Rectal smooth muscle tissue (tissue), 1 donor: Measurements from ENCODE around the gene ATRAID.

Source experiments
- H3K27ac ChIP-seq: one replicate; pipeline ENCODE4 v1.7.0; 2013; ENCODE audit warnings: low read depth, low read length, inconsistent platforms
- H3K27me3 ChIP-seq: one replicate; pipeline ENCODE4 v1.7.0; 2013; ENCODE audit warnings: low read length; ENCODE audit not compliant: control insufficient read depth, insufficient read depth
- H3K36me3 ChIP-seq: one replicate; pipeline ENCODE4 v1.7.0; 2013; ENCODE audit warnings: low read length; ENCODE audit not compliant: control insufficient read depth, insufficient read depth
- H3K4me1 ChIP-seq: one replicate; pipeline ENCODE4 v1.7.0; 2013; ENCODE audit warnings: low read length; ENCODE audit not compliant: control insufficient read depth, insufficient read depth
- H3K4me3 ChIP-seq: one replicate; pipeline ENCODE4 v1.7.0; 2013; ENCODE audit warnings: low read length
- H3K9ac ChIP-seq: one replicate; pipeline ENCODE4 v1.7.0; 2013; ENCODE audit warnings: low read length

ATRAID gene

DNA sequence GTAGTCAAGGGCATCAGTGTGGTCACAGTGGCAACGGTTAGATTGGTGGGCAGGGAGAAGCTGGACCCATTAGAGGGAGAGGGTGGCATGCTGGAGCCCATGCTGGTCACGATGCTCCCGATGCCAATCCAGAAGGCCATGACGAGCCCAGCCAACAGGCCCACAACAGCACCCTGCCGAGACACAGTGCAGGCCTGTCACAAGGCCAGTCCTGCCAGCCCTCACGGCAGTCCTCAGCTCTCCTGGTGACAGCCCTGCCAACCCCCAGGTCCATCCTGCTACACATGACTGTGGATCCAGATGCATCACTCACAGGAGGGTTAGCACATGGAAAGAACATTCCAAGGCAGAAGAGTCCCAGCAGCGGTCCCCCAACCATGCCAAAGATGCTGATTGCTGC is 10.2 kb upstream of the ATRAID start:
- Histone ChIP-seq H3K4me1 (no peaks in the 10 kb centered on the region), H3K4me3 (no peak overlapping the region), H3K9ac (no peak overlapping the region), H3K27me3 (no peaks in the 10 kb centered on the region), H3K27ac (no peak overlapping the region), H3K36me3 (peaks cover 24% of the 10 kb centered on the region)

GRCh38 chr2:27202854-27203253 is 9.0 kb upstream of the ATRAID start:
- Histone ChIP-seq H3K9ac (no peak overlapping the region), H3K27me3 (no peaks in the 10 kb centered on the region), H3K4me1 (no peaks in the 10 kb centered on the region), H3K27ac (no peak overlapping the region), H3K4me3 (no peak overlapping the region), H3K36me3 (peaks cover 34% of the 10 kb centered on the region)

GRCh38 chr2:27203741-27204140 is 8.1 kb upstream of the ATRAID start:
- no peaks in the 10 kb centered on the region for H3K4me1 ChIP-seq
- H3K4me3 ChIP-seq = no peak overlapping the region
- peaks cover 38% of the 10 kb centered on the region for H3K36me3 ChIP-seq
- H3K27ac ChIP-seq = no peak overlapping the region
- H3K27me3 ChIP-seq = no peaks in the 10 kb centered on the region
- no peak overlapping the region for H3K9ac ChIP-seq

DNA sequence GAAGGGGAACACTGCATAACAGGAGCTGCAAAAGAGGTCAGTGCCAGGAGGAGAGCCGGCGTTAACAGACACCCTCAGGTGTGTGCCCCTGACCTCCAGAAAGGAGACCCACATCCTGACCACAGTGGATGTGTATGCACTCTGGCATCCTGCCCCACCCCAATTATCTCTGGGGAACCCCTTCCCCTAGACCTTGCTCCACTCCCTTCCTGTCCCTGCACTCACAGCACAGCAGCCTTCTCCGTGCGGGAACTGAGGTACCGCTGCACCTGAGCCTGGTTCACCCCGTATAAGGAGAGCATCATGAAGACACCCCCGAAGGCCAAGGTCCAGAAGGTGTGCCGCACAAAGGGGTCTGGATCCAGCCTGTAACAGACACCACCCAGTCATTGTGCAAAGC is 7.3 kb upstream of the ATRAID start:
- Histone ChIP-seq H3K4me3 (no peak overlapping the region), H3K27ac (no peak overlapping the region), H3K9ac (no peak overlapping the region), H3K36me3 (peaks cover 38% of the 10 kb centered on the region), H3K27me3 (no peaks in the 10 kb centered on the region), H3K4me1 (no peaks in the 10 kb centered on the region)

GRCh38 chr2:27205206-27205605 is 6.6 kb upstream of the ATRAID start:
- Histone ChIP-seq H3K4me3 (no peak overlapping the region), H3K9ac (no peak overlapping the region), H3K36me3 (peaks cover 38% of the 10 kb centered on the region), H3K4me1 (no peaks in the 10 kb centered on the region), H3K27me3 (no peaks in the 10 kb centered on the region), H3K27ac (no peak overlapping the region)

GRCh38 chr2:27206346-27206745 is 5.5 kb upstream of the ATRAID start:
- H3K4me3 ChIP-seq = no peak overlapping the region
- H3K27me3 ChIP-seq = no peaks in the 10 kb centered on the region
- peaks cover 36% of the 10 kb centered on the region for H3K36me3 ChIP-seq

GRCh38 chr2:27208486-27209050 is 3.3 kb upstream of the ATRAID start:
- peaks cover 11% of the 10 kb centered on the region for H3K4me1 ChIP-seq
- H3K9ac ChIP-seq = no peak overlapping the region
- H3K27me3 ChIP-seq = no peaks in the 10 kb centered on the region
- H3K4me3 ChIP-seq = no peak overlapping the region
- H3K27ac ChIP-seq = no peak overlapping the region
- peaks cover 23% of the 10 kb centered on the region for H3K36me3 ChIP-seq

More at GRCh38 chr2:27206346-27206745, 5.5 kb upstream of the ATRAID start:
- H3K4me1 ChIP-seq = peaks cover 4% of the 10 kb centered on the region
- no peak overlapping the region for H3K27ac ChIP-seq
- no peak overlapping the region for H3K9ac ChIP-seq

DNA sequence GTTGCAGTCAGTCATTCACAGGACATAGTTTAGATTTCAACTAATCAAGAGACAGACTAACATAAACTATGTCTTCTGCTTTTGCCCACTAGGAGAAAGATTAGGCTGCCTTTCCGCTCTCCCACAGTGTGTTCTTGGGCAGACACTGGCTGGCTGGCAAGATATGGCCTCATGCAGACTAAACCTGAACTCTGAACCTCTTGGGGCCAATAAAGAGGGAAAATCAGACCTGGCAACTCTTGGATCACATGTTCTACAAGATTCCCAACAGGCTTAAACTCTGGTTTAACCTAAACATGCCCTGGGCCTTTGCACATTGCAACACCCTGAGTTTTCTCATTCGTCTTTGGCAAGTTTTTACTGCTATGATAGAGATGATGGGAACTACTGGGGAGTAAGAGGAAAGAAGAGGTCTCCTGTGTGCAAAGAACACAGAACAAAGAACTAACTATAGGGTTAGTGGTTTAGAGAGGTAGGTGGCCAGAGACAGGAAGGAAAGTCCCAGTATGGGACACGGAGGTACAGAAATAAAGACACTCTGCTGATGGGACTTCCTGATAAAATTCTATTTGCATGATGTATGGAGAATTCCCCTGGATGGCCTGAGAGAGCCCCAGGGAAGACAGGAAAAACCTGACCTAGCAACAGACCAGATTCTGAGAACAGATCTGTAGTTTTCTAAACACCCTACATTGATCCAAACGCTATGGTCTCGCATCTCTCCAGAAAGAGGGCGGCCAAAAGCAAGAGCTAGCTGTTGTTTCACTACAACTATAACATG is 2.0 kb upstream of the ATRAID start:
- Histone ChIP-seq H3K4me1 (peaks cover 11% of the 10 kb centered on the region), H3K36me3 (peaks cover 15% of the 10 kb centered on the region), H3K27ac (no peak overlapping the region)

DNA sequence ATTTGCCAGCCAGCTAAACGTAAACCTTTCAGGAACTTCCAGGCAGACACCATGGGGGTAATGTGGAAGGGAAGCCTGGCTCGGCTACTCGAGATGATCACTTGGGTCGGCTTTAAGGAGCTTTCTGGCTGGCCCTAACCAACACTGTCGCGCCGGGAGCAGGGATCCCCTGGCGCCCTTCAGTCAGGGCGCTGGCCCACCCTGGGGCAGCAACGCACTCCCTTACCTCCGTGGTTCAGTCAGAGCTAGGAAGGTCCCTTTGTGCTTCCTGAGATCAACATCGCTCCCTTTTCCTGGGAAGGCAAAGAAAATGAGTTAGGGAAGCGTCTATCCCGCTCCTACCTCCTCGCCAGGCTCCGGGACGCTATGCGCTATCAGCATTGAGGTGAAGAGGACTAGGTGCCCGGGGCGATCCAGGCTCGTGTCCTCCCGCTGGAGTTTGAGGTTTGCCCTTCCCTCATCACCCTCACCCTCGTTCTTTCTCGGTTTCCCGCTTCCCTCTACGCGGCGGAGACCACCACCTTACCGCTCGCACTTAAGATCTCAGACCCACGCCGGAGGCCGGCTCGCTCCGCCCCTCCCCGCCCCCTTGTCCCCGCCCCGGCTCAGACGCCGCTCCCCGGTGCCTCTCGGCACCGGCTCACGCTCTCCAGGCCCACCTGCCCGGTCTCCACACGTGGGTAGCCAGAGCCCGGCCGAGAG is 449 bp upstream of the ATRAID start:
- Histone ChIP-seq H3K4me3 (peak overlapping the region; percentile 97), H3K27ac (no peak overlapping the region), H3K4me1 (peaks cover 11% of the 10 kb centered on the region), H3K36me3 (peaks cover 22% of the 10 kb centered on the region), H3K27me3 (no peaks in the 10 kb centered on the region), H3K9ac (peak overlapping the region; percentile 6)

More for the DNA sequence above, 2.0 kb upstream of the ATRAID start:
- H3K27me3 ChIP-seq = no peaks in the 10 kb centered on the region
- H3K4me3 ChIP-seq = no peak overlapping the region
- H3K9ac ChIP-seq = no peak overlapping the region

GRCh38 chr2:27212626-27213471 is 1.0 kb downstream of the ATRAID start:
- peak overlapping the region; percentile 95 for H3K9ac ChIP-seq
- H3K27me3 ChIP-seq = no peaks in the 10 kb centered on the region
- H3K4me1 ChIP-seq = peaks cover 14% of the 10 kb centered on the region
- peak overlapping the region; percentile 97 for H3K4me3 ChIP-seq
- peaks cover 12% of the 10 kb centered on the region for H3K36me3 ChIP-seq
- H3K27ac ChIP-seq = peak overlapping the region; percentile 96

GRCh38 chr2:27214941-27215340 is 3.1 kb downstream of the ATRAID start:
- H3K9ac ChIP-seq = no peak overlapping the region
- H3K27ac ChIP-seq = no peak overlapping the region
- H3K36me3 ChIP-seq = peaks cover 7% of the 10 kb centered on the region
- H3K4me1 ChIP-seq = peaks cover 14% of the 10 kb centered on the region
- no peaks in the 10 kb centered on the region for H3K27me3 ChIP-seq
- no peak overlapping the region for H3K4me3 ChIP-seq
